WTC11 (cell line): ENCODE data around the gene DDX39A.

Experiments
- HMGXB4 ChIP-seq: sonication (generic); formaldehyde crosslinking; IDR thresholded peaks from 2 replicates; pipeline ENCODE4 v1.8.1; 2023; ENCODE audit warnings: mild to moderate bottlenecking, moderate library complexity, missing genetic modification reagents
- NR3C1 ChIP-seq: sonication (generic); formaldehyde crosslinking; conservative IDR thresholded peaks from 2 replicates; pipeline ENCODE4 v1.8.1; 2023; ENCODE audit warnings: low read depth, mild to moderate bottlenecking, missing genetic modification reagents
- SP1 ChIP-seq: sonication (generic); formaldehyde crosslinking; conservative IDR thresholded peaks from 2 replicates; pipeline ENCODE4 v1.8.1; 2022; ENCODE audit warnings: missing genetic modification reagents
- TF ChIP-seq, protein P1 (sequence below): fragments of 200-600 bp; IDR thresholded peaks from 2 replicates; pipeline ENCODE4 v1.8.0; 2022; ENCODE audit warnings: antibody characterized with exemption
- TF ChIP-seq, protein P2 (sequence below): sonication (generic); formaldehyde crosslinking; IDR thresholded peaks from 2 replicates; pipeline ENCODE4 v1.8.1; 2023; ENCODE audit warnings: mild to moderate bottlenecking, missing genetic modification reagents, borderline replicate concordance

DNA sequence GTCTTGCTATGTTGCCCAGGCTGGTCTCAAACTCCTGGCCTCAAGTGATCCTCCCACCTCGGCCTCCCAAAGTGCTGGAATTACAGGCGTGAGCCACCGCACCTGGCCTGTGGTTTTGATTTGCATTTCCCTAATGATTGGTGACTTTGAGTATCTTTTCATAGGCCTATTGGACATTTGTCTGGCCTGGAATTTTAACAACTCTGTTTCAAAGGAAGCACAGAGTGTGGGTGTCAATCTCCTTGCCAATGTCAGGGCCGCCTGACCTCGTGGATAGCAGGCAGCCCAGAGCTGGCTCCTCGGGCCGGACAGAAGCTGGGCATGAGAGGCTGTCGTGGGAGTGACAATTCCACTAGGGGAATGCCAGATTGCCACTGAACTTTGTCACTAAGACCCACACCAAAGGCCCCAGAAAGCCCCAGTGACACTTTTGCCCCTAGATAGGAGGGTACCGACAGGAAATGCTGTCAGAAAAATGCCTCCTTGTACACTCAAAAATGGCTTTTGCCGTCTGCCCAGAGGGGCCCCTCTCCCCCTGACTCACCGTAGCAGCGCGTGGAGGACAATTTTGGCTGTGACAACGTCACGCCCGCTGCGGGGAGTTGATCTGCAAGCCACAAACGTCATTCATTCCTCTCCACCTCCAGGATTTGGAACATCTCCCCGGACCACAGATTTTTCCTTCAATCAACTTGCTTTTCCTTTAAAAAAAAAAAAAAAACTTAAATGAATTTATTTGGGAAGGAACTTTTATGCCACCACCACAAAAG lies 49.6 kb downstream of the DDX39A start:
- TF ChIP-seq, protein P1, sequence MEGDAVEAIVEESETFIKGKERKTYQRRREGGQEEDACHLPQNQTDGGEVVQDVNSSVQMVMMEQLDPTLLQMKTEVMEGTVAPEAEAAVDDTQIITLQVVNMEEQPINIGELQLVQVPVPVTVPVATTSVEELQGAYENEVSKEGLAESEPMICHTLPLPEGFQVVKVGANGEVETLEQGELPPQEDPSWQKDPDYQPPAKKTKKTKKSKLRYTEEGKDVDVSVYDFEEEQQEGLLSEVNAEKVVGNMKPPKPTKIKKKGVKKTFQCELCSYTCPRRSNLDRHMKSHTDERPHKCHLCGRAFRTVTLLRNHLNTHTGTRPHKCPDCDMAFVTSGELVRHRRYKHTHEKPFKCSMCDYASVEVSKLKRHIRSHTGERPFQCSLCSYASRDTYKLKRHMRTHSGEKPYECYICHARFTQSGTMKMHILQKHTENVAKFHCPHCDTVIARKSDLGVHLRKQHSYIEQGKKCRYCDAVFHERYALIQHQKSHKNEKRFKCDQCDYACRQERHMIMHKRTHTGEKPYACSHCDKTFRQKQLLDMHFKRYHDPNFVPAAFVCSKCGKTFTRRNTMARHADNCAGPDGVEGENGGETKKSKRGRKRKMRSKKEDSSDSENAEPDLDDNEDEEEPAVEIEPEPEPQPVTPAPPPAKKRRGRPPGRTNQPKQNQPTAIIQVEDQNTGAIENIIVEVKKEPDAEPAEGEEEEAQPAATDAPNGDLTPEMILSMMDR: no peak
- TF ChIP-seq SP1 (CRISPR knock-in tag): no peak
- TF ChIP-seq HMGXB4 (CRISPR knock-in tag): no peak
- TF ChIP-seq, protein P2, sequence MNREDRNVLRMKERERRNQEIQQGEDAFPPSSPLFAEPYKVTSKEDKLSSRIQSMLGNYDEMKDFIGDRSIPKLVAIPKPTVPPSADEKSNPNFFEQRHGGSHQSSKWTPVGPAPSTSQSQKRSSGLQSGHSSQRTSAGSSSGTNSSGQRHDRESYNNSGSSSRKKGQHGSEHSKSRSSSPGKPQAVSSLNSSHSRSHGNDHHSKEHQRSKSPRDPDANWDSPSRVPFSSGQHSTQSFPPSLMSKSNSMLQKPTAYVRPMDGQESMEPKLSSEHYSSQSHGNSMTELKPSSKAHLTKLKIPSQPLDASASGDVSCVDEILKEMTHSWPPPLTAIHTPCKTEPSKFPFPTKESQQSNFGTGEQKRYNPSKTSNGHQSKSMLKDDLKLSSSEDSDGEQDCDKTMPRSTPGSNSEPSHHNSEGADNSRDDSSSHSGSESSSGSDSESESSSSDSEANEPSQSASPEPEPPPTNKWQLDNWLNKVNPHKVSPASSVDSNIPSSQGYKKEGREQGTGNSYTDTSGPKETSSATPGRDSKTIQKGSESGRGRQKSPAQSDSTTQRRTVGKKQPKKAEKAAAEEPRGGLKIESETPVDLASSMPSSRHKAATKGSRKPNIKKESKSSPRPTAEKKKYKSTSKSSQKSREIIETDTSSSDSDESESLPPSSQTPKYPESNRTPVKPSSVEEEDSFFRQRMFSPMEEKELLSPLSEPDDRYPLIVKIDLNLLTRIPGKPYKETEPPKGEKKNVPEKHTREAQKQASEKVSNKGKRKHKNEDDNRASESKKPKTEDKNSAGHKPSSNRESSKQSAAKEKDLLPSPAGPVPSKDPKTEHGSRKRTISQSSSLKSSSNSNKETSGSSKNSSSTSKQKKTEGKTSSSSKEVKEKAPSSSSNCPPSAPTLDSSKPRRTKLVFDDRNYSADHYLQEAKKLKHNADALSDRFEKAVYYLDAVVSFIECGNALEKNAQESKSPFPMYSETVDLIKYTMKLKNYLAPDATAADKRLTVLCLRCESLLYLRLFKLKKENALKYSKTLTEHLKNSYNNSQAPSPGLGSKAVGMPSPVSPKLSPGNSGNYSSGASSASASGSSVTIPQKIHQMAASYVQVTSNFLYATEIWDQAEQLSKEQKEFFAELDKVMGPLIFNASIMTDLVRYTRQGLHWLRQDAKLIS (CRISPR knock-in tag): no peak
- TF ChIP-seq NR3C1 (CRISPR knock-in tag): no peak
